Hepatocyte (in vitro differentiated cells): ENCODE measurements around the gene KCNQ5.

ENCODE experiments used
- EZH2 ChIP-seq: fragments of 200-600 bp; sonication (generic); IDR thresholded peaks from 2 replicates; pipeline ENCODE4 v1.6.1; 2016; ENCODE audit warnings: antibody characterized with exemption, mild to moderate bottlenecking, borderline replicate concordance
- TF ChIP-seq, protein P1 (sequence below): fragments of 200-600 bp; sonication (generic); IDR thresholded peaks from 2 replicates; pipeline ENCODE4 v1.5.1; 2016; ENCODE audit warnings: antibody characterized with exemption, mild to moderate bottlenecking; ENCODE audit not compliant: poor library complexity

DNA sequence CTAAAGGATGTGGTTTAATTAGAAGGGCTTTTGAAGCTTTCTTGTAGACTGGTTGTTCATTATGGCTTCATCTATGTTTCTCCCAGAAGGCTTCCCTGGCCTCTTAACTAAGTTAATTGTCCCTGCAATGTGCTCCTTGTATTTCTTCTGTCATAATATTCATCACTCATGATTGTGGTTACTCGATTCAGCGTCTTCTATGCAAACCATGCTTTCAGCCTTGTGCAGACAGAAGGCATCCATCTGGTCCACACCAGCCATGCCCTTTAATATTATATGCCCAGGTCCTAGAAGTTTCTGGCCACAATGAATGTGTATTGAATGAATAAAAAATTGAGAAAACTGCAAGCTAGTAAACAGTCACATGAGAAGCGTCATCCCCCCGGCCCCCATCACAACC lies 440.3 kb downstream of the KCNQ5 start:
- TF ChIP-seq, protein P1, sequence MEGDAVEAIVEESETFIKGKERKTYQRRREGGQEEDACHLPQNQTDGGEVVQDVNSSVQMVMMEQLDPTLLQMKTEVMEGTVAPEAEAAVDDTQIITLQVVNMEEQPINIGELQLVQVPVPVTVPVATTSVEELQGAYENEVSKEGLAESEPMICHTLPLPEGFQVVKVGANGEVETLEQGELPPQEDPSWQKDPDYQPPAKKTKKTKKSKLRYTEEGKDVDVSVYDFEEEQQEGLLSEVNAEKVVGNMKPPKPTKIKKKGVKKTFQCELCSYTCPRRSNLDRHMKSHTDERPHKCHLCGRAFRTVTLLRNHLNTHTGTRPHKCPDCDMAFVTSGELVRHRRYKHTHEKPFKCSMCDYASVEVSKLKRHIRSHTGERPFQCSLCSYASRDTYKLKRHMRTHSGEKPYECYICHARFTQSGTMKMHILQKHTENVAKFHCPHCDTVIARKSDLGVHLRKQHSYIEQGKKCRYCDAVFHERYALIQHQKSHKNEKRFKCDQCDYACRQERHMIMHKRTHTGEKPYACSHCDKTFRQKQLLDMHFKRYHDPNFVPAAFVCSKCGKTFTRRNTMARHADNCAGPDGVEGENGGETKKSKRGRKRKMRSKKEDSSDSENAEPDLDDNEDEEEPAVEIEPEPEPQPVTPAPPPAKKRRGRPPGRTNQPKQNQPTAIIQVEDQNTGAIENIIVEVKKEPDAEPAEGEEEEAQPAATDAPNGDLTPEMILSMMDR = no peak
- TF ChIP-seq EZH2 = no peak
